Measurements from ENCODE around the gene PNPO.
"Not testable (repeated sequence)": the region's sequence is repeated elsewhere in the genome, so short reads cannot be mapped to it uniquely, and the experiment has no call there.

DNA sequence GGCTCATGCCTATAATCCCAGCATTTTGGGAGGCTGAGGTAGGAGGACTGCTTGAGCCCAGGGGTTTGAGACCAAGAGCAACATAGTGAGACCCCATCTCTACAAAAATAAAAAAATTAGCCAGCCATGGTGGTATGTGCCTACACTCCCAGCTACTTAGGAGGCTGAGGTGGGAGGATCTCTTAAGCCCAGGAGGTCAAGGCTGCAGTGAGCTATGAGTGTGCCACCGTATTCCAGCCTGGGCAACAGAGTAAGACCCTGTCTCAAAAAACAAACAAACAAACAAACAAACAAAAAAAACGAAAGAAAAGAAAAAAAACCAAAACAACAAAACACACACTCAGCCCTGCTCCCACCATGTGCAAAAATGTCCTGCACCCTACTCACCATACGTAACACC lies 5.9 kb upstream of the PNPO start:
- TF ChIP-seq, protein P1, sequence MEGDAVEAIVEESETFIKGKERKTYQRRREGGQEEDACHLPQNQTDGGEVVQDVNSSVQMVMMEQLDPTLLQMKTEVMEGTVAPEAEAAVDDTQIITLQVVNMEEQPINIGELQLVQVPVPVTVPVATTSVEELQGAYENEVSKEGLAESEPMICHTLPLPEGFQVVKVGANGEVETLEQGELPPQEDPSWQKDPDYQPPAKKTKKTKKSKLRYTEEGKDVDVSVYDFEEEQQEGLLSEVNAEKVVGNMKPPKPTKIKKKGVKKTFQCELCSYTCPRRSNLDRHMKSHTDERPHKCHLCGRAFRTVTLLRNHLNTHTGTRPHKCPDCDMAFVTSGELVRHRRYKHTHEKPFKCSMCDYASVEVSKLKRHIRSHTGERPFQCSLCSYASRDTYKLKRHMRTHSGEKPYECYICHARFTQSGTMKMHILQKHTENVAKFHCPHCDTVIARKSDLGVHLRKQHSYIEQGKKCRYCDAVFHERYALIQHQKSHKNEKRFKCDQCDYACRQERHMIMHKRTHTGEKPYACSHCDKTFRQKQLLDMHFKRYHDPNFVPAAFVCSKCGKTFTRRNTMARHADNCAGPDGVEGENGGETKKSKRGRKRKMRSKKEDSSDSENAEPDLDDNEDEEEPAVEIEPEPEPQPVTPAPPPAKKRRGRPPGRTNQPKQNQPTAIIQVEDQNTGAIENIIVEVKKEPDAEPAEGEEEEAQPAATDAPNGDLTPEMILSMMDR (IDR thresholded peaks at IDR 0.05; ENCODE audit: low read depth, low read length, missing input control), result not testable (repeated sequence)
- not testable (repeated sequence) for TF ChIP-seq TAF1 (conservative IDR thresholded peaks at IDR 0.05); EGR1 (IDR thresholded peaks at IDR 0.05; ENCODE audit: low read depth in 2 of 2); GABPA (IDR thresholded peaks at IDR 0.05 in 1 of 2, conservative IDR thresholded peaks at IDR 0.05 in 1 of 2); JUND (IDR thresholded peaks at IDR 0.05); YY1 (IDR thresholded peaks at IDR 0.05); SP1 (IDR thresholded peaks at IDR 0.05); RAD21 (IDR thresholded peaks at IDR 0.05)
- TF ChIP-seq, protein P2, sequence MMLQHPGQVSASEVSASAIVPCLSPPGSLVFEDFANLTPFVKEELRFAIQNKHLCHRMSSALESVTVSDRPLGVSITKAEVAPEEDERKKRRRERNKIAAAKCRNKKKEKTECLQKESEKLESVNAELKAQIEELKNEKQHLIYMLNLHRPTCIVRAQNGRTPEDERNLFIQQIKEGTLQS (IDR thresholded peaks at IDR 0.05), result not testable (repeated sequence)
- TF ChIP-seq, protein P3, sequence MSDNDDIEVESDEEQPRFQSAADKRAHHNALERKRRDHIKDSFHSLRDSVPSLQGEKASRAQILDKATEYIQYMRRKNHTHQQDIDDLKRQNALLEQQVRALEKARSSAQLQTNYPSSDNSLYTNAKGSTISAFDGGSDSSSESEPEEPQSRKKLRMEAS (IDR thresholded peaks at IDR 0.05), result not testable (repeated sequence)
- TF ChIP-seq, protein P4, sequence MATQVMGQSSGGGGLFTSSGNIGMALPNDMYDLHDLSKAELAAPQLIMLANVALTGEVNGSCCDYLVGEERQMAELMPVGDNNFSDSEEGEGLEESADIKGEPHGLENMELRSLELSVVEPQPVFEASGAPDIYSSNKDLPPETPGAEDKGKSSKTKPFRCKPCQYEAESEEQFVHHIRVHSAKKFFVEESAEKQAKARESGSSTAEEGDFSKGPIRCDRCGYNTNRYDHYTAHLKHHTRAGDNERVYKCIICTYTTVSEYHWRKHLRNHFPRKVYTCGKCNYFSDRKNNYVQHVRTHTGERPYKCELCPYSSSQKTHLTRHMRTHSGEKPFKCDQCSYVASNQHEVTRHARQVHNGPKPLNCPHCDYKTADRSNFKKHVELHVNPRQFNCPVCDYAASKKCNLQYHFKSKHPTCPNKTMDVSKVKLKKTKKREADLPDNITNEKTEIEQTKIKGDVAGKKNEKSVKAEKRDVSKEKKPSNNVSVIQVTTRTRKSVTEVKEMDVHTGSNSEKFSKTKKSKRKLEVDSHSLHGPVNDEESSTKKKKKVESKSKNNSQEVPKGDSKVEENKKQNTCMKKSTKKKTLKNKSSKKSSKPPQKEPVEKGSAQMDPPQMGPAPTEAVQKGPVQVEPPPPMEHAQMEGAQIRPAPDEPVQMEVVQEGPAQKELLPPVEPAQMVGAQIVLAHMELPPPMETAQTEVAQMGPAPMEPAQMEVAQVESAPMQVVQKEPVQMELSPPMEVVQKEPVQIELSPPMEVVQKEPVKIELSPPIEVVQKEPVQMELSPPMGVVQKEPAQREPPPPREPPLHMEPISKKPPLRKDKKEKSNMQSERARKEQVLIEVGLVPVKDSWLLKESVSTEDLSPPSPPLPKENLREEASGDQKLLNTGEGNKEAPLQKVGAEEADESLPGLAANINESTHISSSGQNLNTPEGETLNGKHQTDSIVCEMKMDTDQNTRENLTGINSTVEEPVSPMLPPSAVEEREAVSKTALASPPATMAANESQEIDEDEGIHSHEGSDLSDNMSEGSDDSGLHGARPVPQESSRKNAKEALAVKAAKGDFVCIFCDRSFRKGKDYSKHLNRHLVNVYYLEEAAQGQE (IDR thresholded peaks at IDR 0.05), result not testable (repeated sequence)
